Measurements from ENCODE around the gene RTN4RL2.

The RTN4RL2 gene

GRCh38 chr11:57461841-57462489 lies 1.6 kb downstream of the RTN4RL2 start:
- in situ Hi-C loops (cut with HindIII; ENCODE audit: low sequenced_read_pairs) = no loop called here

DNA sequence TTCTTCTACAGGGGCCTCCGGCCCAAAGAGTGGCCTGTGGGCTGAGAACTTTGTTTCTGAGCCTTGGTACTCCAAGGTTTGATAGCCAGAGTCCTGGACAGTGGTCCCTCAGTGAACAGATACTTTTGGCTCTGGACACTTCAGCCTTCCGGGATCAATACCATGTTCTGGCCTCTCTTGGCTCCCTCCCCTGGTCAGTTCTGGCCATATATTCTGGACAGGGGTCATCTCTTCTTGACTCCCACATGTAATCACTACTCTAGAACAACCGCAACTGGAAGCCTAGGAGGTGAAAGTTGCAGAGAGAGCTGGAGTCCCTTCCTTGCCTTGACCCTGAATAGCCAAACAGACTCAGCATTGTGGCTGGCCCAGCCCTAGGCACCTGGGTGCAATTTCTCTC lies 2.3 kb downstream of the RTN4RL2 start:
- in situ Hi-C loops (cut with HindIII; ENCODE audit: low sequenced_read_pairs) = no loop called here

GRCh38 chr11:57463671-57464538 lies 3.6 kb downstream of the RTN4RL2 start:
- in situ Hi-C loops (cut with HindIII; ENCODE audit: low sequenced_read_pairs) = no loop called here

GRCh38 chr11:57464539-57465181 lies 4.3 kb downstream of the RTN4RL2 start:
- in situ Hi-C loops (cut with HindIII; ENCODE audit: low sequenced_read_pairs) = no loop called here

GRCh38 chr11:57466680-57467079 lies 6.4 kb downstream of the RTN4RL2 start:
- in situ Hi-C loops (cut with HindIII; ENCODE audit: low sequenced_read_pairs) = no loop called here

DNA sequence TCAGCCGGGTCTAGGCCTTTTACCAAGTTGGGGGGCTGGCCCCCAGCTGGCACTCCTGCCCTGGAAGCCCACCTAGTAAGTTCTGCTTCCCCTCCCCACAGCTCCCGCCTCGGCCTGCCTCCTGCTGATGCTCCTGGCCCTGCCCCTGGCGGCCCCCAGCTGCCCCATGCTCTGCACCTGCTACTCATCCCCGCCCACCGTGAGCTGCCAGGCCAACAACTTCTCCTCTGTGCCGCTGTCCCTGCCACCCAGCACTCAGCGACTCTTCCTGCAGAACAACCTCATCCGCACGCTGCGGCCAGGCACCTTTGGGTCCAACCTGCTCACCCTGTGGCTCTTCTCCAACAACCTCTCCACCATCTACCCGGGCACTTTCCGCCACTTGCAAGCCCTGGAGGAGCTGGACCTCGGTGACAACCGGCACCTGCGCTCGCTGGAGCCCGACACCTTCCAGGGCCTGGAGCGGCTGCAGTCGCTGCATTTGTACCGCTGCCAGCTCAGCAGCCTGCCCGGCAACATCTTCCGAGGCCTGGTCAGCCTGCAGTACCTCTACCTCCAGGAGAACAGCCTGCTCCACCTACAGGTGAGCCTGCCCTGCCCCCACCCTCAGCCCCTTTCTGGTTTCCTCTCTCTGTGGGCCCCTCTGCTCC lies 7.3 kb downstream of the RTN4RL2 start:
- in situ Hi-C loops (cut with HindIII; ENCODE audit: low sequenced_read_pairs) = no loop called here

- in situ Hi-C loops (cut with HindIII; ENCODE audit: low sequenced_read_pairs) = no loop called here
Observed at GRCh38 chr11:57468276-57468675, 7.9 kb downstream of the RTN4RL2 start.

DNA sequence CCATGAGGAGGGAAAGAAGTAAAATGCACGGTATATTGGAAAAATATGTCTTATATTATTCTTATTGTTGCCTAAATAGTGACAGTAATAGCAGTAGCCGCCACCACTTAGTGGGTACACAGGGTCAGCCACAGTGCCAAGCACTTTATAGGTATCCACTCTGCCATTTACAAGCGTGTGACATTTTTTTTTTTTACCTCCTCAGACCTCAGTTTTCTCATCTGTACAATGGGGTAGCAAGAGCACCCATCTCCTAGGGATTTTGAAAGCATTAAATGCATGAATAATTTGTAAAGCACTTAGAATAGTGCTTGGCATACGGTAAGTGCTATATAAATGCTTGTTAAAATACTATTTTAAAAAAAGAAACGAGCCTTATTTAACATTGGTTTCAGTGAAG lies 8.9 kb downstream of the RTN4RL2 start:
- in situ Hi-C loops (cut with HindIII; ENCODE audit: low sequenced_read_pairs) = no loop called here

DNA sequence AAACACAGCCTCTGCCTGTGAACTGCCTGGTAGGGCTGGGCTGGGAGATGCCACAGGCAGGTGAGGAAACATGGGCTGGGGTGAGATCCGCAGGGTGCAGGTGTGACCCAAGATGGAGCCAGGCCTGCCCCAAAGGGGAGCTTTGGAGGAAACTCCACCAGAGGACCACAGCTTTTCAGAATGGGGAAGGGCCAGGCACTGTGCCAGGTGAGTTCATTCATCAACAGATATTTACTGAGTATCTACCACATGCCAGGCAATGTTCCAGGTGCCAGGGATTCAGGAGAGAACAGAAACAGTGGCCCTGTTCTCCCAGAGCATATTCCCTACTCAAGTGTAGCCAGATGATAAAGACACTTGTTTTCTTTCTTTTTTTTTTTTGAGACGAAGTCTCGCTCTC lies 11.2 kb downstream of the RTN4RL2 start:
- in situ Hi-C loops (cut with HindIII; ENCODE audit: low sequenced_read_pairs) = no loop called here

DNA sequence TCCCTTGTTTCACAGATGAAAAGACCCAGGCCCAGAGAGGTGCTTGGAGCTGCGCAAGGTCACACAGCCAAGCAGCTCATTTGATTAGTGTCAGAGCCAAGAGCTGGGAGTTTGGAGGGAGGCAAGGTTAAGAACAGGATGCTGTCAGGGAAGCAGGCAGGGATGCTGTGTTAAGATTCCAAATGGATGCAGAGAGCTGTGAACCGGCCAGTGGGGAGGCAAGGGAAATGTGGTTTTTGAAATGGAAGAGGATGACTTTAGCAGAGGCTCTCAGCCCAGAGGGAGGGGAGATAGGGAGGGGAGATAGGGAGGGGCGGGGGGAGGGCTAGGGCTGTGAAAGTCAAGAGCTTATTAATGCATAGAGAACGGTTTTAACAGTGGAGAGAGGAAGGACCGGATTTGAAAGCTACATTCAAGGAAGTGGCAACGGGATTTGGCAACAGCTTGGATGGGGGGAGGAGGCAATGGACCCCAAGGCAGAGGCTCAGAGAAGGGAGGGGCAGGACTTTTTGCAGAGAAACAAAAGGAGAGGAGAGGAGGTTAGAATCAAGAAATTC lies 13.0 kb downstream of the RTN4RL2 start:
- in situ Hi-C loops (cut with HindIII; ENCODE audit: low sequenced_read_pairs) = no loop called here

GRCh38 chr11:57474017-57474802 lies 13.9 kb downstream of the RTN4RL2 start:
- in situ Hi-C loops (cut with HindIII; ENCODE audit: low sequenced_read_pairs) = no loop called here

DNA sequence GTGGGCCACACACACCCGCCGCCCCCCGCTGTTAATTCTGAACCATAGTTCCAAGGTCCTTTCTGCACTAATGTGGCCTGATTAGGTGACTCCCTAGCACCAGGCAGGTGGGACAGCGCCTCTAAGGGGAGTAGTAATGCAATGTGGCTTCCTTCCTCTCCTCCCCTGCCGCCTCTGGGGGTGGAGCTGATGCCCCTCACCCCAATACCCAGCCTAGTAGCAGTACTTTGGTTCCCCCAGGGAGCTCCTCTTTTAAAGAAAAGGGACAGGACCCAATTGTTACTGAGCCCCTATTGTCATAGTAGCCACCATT lies 14.4 kb downstream of the RTN4RL2 start:
- in situ Hi-C loops (cut with HindIII; ENCODE audit: low sequenced_read_pairs) = no loop called here

- in situ Hi-C loops (cut with HindIII; ENCODE audit: low sequenced_read_pairs) = no loop called here
Observed at GRCh38 chr11:57475191-57475590, 14.9 kb downstream of the RTN4RL2 start.

DNA sequence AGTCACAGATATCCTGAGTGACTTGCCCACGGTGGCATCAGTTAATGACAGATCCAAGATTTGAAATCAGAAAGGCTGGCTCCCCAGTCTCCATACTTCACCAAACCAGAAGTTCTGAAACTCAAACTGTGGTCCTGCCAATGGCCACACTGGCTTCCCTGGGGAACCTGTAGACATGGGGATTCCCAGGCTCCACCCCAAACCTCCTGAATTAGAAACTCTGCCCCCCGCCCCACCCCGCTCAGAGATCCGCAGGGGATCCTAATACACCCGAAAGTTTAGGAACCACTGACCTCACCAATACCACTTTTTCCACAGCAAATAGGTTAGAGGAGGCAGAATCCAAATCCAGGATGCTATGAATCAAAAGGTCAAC lies 15.3 kb downstream of the RTN4RL2 start:
- in situ Hi-C loops (cut with HindIII; ENCODE audit: low sequenced_read_pairs) = no loop called here

DNA sequence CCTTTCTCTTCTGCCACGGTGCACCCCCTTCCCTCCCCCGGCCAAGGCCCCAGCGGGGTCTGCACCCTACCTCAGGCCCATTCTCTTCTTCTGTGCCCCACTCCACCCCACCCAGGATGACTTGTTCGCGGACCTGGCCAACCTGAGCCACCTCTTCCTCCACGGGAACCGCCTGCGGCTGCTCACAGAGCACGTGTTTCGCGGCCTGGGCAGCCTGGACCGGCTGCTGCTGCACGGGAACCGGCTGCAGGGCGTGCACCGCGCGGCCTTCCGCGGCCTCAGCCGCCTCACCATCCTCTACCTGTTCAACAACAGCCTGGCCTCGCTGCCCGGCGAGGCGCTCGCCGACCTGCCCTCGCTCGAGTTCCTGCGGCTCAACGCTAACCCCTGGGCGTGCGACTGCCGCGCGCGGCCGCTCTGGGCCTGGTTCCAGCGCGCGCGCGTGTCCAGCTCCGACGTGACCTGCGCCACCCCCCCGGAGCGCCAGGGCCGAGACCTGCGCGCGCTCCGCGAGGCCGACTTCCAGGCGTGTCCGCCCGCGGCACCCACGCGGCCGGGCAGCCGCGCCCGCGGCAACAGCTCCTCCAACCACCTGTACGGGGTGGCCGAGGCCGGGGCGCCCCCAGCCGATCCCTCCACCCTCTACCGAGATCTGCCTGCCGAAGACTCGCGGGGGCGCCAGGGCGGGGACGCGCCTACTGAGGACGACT lies 15.9 kb downstream of the RTN4RL2 start:
- in situ Hi-C loops (cut with HindIII; ENCODE audit: low sequenced_read_pairs) = no loop called here

GRCh38 chr11:57476757-57477506 lies 16.6 kb downstream of the RTN4RL2 start:
- in situ Hi-C loops (cut with HindIII; ENCODE audit: low sequenced_read_pairs) = no loop called here

- in situ Hi-C loops (cut with HindIII; ENCODE audit: low sequenced_read_pairs) = no loop called here
Observed at GRCh38 chr11:57477507-57478189, 17.3 kb downstream of the RTN4RL2 start.

- in situ Hi-C loops (cut with HindIII; ENCODE audit: low sequenced_read_pairs) = no loop called here
Observed at GRCh38 chr11:57479021-57479663, 18.8 kb downstream of the RTN4RL2 start.

Data from endothelial cell of hepatic sinusoid (primary cell).